Measurements from ENCODE around the gene CDC14A. TPM values are rescaled to one million over a fixed set of nuclear protein-coding genes. Genes with fewer than 3 reads are reported as not detected.

The CDC14A gene
- polyA plus RNA-seq, 1 donor from 2014 or later: 2.7 TPM

DNA sequence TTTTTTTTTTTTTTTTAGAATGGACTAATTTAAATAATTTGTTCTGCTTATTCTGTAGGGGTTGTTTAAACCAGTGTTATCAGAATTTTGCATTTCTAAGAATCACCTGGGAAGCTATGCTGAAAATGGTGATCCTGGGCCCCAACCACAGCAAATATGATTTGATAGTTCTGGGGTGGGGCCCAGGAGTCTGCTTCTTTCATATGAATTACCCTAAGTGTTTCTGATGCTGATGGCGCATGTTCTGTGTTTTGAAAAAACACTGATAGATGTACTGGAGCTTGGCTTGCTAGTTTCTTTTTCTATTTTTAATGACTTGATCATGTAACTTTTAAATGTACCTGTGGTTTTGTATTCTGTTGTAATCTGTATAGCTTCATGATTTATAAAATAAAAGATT lies 89.3 kb downstream of the CDC14A start:
- H2AFZ ChIP-seq (ENCODE audit: low read depth, low read length): no peak overlapping the region
- H3K9me3 ChIP-seq (ENCODE audit: low read length): no peaks in the 10 kb centered on the region
- no peak overlapping the region for H3K9ac ChIP-seq (ENCODE audit: low read length)
- H3F3A ChIP-seq (ENCODE audit: insufficient read depth, low read length, poor library complexity, severe bottlenecking): no peaks in the 10 kb centered on the region
- H4K20me1 ChIP-seq (ENCODE audit: insufficient read depth): no peaks in the 10 kb centered on the region
- H3K27me3 ChIP-seq (ENCODE audit: insufficient read depth, low read depth, low read length): no peaks in the 10 kb centered on the region
- no peak overlapping the region for H3K4me3 ChIP-seq (ENCODE audit: low read length)
- H3K27ac ChIP-seq (ENCODE audit: low read length): no peak overlapping the region
- peaks cover 3% of the 10 kb centered on the region for H3K9me2 ChIP-seq (ENCODE audit: insufficient read depth, low read length)
- no peak overlapping the region for H3K4me2 ChIP-seq (ENCODE audit: low read length)
- TF ChIP-seq RAD21 (conservative IDR thresholded peaks at IDR 0.05) (no peak), EP300 (conservative IDR thresholded peaks at IDR 0.05; ENCODE audit: poor library complexity, severe bottlenecking) (no peak)
- TF ChIP-seq, protein P1, sequence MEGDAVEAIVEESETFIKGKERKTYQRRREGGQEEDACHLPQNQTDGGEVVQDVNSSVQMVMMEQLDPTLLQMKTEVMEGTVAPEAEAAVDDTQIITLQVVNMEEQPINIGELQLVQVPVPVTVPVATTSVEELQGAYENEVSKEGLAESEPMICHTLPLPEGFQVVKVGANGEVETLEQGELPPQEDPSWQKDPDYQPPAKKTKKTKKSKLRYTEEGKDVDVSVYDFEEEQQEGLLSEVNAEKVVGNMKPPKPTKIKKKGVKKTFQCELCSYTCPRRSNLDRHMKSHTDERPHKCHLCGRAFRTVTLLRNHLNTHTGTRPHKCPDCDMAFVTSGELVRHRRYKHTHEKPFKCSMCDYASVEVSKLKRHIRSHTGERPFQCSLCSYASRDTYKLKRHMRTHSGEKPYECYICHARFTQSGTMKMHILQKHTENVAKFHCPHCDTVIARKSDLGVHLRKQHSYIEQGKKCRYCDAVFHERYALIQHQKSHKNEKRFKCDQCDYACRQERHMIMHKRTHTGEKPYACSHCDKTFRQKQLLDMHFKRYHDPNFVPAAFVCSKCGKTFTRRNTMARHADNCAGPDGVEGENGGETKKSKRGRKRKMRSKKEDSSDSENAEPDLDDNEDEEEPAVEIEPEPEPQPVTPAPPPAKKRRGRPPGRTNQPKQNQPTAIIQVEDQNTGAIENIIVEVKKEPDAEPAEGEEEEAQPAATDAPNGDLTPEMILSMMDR (IDR thresholded peaks at IDR 0.05; ENCODE audit: poor library complexity, severe bottlenecking): no peak
- H3K79me2 ChIP-seq (replicated peaks; ENCODE audit: insufficient read depth, low read length): no peaks in the 10 kb centered on the region
- H3K36me3 ChIP-seq (ENCODE audit: insufficient read depth, low read length): no peaks in the 10 kb centered on the region

DNA sequence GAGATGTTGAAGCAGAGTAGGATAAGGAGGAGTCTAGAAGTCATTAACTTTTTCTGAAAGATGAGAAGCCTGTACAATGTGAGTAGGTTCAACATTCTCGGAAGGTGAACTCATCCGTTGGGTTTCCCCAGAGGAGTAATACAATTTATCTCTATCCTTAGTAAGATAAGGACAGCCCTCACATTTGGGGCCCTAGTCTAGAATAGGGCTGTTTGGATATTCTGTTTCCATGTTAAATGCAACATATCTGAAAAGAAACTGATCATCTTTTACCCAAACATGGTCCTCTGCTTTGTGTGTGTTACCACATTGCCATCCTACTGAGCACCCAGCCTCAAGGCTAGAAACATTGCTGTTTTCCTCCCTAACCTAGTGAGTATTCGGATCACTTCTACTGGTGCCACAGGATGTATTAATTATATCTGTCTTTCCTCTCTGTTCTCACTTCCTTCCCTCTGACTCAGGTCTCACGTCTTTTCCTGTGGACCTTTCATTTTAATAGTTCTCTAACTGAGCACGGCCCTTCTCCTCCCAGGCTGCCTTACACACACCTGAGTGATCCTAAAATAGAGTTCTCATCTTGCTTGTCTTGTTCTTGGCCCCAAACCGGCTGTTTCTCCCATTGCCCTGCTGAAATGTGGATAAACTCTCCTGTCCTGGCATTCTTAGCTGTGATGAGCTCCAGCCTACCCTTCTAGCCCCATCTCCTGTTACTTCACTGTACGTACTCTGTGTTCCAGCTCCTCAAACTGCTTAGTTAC lies 91.7 kb downstream of the CDC14A start:
- Histone ChIP-seq H3K4me2 (ENCODE audit: low read length) (no peak overlapping the region), H3K27ac (ENCODE audit: low read length) (no peak overlapping the region), H3K9ac (ENCODE audit: low read length) (no peak overlapping the region), H4K20me1 (ENCODE audit: insufficient read depth) (no peaks in the 10 kb centered on the region), H3K9me2 (ENCODE audit: insufficient read depth, low read length) (peaks cover 3% of the 10 kb centered on the region), H3K79me2 (replicated peaks; ENCODE audit: insufficient read depth, low read length) (no peaks in the 10 kb centered on the region), H3K27me3 (ENCODE audit: insufficient read depth, low read depth, low read length) (no peaks in the 10 kb centered on the region), H3K9me3 (ENCODE audit: low read length) (no peaks in the 10 kb centered on the region), H3F3A (ENCODE audit: insufficient read depth, low read length, poor library complexity, severe bottlenecking) (no peaks in the 10 kb centered on the region), H3K36me3 (ENCODE audit: insufficient read depth, low read length) (no peaks in the 10 kb centered on the region), H2AFZ (ENCODE audit: low read depth, low read length) (no peak overlapping the region), H3K4me3 (ENCODE audit: low read length) (no peak overlapping the region)
- TF ChIP-seq, protein P1 (IDR thresholded peaks at IDR 0.05; ENCODE audit: poor library complexity, severe bottlenecking): no peak
- TF ChIP-seq EP300 (conservative IDR thresholded peaks at IDR 0.05; ENCODE audit: poor library complexity, severe bottlenecking) (no peak), POLR2AphosphoS5 (IDR thresholded peaks at IDR 0.05) (no peak), EZH2 (IDR thresholded peaks at IDR 0.05; ENCODE audit: borderline replicate concordance, insufficient read depth, low read length, poor library complexity, severe bottlenecking) (no peak), TAF1 (IDR thresholded peaks at IDR 0.05; ENCODE audit: low read depth) (no peak)

DNA sequence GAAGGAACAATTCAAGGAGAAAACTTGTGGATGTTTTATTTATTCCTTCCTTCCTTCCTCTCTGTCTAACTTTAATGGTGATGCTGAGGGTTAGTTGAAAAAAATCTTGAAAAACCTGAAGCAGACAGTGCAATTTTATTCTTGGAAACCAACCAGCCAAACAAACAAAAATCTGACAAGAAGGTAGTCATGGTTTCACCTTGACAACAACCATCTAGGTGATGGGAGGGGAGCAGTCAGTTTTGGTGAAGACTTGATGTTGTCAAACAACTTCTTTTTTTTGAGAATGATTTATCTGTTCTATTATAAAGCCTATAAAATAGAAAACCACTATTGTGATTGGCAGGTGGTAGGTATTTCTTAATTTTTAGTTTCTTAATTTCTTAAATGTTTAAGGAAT lies 93.3 kb downstream of the CDC14A start:
- no peaks in the 10 kb centered on the region for H3F3A ChIP-seq (ENCODE audit: insufficient read depth, low read length, poor library complexity, severe bottlenecking)

More for the DNA sequence above, 93.3 kb downstream of the CDC14A start:
- H3K9ac ChIP-seq (ENCODE audit: low read length): no peak overlapping the region
- no peak overlapping the region for H3K4me3 ChIP-seq (ENCODE audit: low read length)
- no peaks in the 10 kb centered on the region for H3K79me2 ChIP-seq (replicated peaks; ENCODE audit: insufficient read depth, low read length)
- no peaks in the 10 kb centered on the region for H3K9me3 ChIP-seq (ENCODE audit: low read length)
- TF ChIP-seq EZH2 (IDR thresholded peaks at IDR 0.05; ENCODE audit: borderline replicate concordance, insufficient read depth, low read length, poor library complexity, severe bottlenecking) (no peak), MXI1 (conservative IDR thresholded peaks at IDR 0.05; ENCODE audit: poor library complexity, severe bottlenecking) (no peak), RAD21 (conservative IDR thresholded peaks at IDR 0.05) (no peak), POLR2AphosphoS5 (IDR thresholded peaks at IDR 0.05) (no peak), SMC3 (conservative IDR thresholded peaks at IDR 0.05; ENCODE audit: poor library complexity) (no peak), EP300 (conservative IDR thresholded peaks at IDR 0.05; ENCODE audit: poor library complexity, severe bottlenecking) (no peak), TAF1 (IDR thresholded peaks at IDR 0.05; ENCODE audit: low read depth) (no peak)
- TF ChIP-seq, protein P2, sequence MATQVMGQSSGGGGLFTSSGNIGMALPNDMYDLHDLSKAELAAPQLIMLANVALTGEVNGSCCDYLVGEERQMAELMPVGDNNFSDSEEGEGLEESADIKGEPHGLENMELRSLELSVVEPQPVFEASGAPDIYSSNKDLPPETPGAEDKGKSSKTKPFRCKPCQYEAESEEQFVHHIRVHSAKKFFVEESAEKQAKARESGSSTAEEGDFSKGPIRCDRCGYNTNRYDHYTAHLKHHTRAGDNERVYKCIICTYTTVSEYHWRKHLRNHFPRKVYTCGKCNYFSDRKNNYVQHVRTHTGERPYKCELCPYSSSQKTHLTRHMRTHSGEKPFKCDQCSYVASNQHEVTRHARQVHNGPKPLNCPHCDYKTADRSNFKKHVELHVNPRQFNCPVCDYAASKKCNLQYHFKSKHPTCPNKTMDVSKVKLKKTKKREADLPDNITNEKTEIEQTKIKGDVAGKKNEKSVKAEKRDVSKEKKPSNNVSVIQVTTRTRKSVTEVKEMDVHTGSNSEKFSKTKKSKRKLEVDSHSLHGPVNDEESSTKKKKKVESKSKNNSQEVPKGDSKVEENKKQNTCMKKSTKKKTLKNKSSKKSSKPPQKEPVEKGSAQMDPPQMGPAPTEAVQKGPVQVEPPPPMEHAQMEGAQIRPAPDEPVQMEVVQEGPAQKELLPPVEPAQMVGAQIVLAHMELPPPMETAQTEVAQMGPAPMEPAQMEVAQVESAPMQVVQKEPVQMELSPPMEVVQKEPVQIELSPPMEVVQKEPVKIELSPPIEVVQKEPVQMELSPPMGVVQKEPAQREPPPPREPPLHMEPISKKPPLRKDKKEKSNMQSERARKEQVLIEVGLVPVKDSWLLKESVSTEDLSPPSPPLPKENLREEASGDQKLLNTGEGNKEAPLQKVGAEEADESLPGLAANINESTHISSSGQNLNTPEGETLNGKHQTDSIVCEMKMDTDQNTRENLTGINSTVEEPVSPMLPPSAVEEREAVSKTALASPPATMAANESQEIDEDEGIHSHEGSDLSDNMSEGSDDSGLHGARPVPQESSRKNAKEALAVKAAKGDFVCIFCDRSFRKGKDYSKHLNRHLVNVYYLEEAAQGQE (IDR thresholded peaks at IDR 0.05; ENCODE audit: borderline replicate concordance): no peak
- TF ChIP-seq, protein P1 (IDR thresholded peaks at IDR 0.05; ENCODE audit: poor library complexity, severe bottlenecking): no peak
- no peaks in the 10 kb centered on the region for H4K20me1 ChIP-seq (ENCODE audit: insufficient read depth)
- H3K27me3 ChIP-seq (ENCODE audit: insufficient read depth, low read depth, low read length): no peaks in the 10 kb centered on the region
- H3K27ac ChIP-seq (ENCODE audit: low read length): no peak overlapping the region
- no peak overlapping the region for H2AFZ ChIP-seq (ENCODE audit: low read depth, low read length)
- no peak overlapping the region for H3K4me2 ChIP-seq (ENCODE audit: low read length)
- H3K9me2 ChIP-seq (ENCODE audit: insufficient read depth, low read length): peaks cover 3% of the 10 kb centered on the region
- no peaks in the 10 kb centered on the region for H3K36me3 ChIP-seq (ENCODE audit: insufficient read depth, low read length)
